COLO668 (cell line): ENCODE data around the gene SYNE3.
A peak's percentile ranks its signal among the peaks of the same experiment; 100 is the strongest.
"Not testable (repeated sequence)": the region's sequence is repeated elsewhere in the genome, so short reads cannot be mapped to it uniquely, and the experiment has no call there.

Experiments used
- DNase-seq: peaks from one replicate; lab custom pipeline; 2025; ENCODE audit not compliant: unreplicated experiment; lab: John Stamatoyannopoulos, UW

The SYNE3 gene

DNA sequence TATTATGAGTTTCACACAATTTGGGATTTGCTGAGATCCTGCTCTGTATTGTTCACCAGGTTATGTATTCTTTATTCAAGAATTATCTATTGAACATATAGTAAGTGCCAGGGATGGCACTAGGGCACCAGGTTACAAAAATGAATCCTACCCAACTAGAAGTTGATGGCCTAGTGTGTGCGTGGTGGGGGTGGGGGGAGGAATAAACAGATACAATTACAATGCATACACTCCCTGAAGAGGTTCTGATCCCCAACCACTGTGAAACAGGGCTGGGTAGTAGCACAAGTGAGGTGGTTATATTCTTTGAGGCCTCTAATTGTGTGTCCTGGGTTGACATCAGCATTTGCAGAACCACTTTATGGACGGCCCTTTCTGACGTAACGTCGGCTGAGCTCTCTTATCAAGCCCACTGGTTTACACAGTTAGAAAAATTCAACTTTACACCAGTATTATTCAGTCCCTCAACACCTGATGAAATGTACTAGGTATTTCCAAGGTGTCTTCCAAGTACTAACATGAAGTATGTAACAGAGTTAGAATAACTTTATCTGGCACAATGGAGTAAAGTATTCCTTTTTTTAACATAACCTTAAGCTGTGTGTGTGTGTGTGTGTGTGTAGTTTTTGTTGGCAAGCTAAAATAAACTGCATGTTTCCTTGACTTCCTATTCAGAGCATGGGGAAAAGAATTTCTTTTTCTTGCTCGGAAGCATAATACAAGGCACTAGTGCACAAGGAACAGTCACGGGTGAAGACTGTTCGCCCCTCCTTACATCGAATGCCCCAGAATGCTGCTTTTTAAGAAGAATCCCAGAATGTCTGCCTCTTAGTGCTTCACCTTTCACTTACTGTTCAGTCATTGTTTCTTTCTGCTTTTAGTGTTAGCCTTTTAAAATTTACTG is 10.3 kb upstream of the SYNE3 start:
- peak; percentile 34 for DNase-seq

DNA sequence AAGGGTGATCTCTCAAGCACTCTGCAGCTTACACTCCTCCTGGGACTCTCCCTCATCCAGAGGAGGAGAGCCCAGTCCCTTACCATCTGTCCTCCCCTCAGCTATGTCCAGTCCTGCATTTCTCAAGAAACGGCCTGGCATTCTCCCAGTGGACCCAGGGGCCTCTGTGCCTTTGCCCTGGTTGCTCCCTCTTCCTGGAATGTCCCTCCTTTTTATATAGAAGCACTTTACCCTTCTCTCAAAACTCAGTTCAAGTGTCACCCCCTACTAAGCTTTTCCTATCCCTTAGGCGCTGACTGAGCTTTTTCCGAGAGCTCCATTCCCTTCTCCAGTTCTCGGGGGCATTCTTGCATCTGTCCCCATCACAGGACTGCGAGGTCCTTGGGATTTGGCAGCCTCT is 9.5 kb upstream of the SYNE3 start:
- DNase-seq: no peak

DNA sequence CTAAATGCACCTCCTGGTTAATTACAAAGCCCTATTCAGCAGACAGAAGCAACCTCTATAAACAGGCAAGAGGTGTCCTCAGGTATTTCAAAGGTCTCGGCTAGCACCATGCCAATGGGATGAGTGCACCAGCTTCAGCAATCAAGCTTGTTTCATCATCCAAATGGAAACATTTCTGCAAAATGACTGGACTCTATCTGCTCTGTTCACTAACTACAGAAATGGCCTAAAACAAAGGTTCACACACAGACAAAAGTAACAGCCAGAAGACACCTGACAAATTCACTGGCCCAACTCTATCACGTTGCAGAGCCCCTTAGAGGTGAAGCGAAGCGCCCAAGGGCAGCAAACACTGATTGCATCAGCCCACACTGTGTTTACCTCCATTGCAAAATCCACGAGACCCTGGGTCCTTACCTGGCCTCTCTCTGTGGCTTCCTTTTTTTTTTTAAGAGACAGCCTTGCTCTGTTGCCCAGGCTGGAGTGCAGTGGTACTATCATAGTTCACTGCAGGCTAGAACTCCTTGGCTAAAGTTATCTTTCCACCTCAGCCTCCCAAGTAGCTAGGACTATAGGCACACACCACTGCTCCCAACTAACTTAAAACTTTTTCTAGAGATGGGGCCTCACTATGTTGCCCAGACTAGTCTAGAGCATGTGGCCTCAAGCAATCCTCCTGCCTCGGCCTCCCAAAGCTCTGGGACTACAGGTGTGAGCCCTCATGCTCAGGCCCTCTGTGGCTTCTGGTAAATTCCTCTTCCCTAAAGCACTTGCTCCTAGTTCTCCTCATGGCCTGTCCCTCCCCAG is 8.5 kb upstream of the SYNE3 start:
- no peak for DNase-seq

DNA sequence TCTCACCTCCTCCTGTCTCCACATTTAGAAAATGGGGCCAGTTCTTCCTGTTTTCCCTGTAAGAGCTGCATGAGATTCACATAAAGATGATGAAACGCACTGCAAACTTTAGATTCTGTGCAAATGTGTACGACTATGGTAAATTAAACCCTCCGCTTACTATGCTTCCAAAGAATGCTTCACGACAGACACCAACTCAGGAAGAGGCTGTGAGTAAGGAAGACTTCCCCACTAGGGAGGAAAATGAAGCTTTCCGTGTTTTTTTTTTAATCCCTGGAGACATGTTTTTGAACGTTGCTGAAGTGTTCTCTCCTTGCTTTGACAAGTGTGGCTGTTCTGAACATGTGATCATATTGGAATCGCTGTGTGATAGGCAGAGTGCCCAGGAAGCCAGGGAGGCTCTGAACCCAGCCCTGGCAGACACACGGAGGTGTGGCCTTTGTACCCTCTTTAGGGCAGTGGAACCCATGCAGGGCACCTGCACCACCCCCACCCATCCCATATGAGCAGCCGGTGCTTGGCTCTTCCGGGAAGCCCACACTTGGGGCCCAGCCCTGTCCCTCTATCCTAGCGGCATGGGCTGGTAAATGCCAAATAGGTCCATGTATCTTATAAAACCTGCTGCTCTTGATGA is 7.5 kb upstream of the SYNE3 start:
- DNase-seq: peak; percentile 51

DNA sequence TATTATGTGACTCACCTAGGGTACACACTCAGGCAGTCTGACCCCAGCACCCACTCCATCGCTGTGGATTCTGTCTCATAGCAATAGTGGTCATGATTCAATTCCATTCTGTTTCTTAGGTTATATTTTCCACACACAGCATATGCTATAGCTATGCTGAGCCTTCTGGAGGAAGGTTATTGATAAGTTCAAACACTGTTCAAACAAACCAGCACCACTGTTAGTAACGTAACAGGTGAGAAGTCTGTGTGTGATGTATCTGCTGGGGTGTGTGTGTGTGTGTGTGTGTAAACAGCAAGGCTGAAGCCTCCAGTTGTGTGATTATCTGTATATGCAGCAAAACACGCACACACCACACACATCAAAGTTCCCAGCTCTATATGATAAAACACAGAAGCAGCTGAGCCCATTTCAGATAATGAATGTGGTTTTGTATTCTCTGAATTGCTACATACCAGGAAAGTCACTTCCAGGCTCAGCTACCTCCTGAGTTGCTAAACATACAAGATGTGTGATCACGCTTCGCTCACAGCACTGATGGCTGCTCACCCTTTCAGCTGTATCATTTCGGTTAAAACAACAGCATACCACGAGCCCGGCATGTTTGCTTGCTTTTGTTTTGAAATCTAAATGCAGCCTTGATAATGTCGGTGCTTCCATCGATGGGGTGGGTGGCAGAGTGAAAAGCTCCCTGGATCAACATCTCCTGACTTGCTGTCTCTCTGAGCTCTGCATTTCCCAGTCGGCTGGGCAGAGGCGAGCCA is 6.8 kb upstream of the SYNE3 start:
- DNase-seq: peak; percentile 39

DNA sequence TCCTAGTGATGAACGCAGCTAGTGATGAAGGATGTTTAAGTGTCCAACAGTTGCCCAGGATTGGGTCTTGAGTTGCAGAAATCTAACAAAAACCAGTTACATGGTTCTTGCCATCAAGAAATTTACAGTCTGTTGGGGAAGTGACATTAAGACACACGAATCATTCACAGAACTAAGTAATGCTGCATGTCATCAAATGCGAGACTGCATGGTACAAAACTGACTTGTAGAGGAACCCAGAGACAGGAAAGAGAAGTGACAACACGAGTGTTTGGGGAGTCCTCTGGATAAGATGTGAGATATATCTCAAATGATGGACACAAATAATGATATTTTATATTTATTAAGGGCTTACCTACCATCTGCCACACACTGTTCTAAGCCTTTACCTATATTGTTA is 6.1 kb upstream of the SYNE3 start:
- no peak for DNase-seq

DNA sequence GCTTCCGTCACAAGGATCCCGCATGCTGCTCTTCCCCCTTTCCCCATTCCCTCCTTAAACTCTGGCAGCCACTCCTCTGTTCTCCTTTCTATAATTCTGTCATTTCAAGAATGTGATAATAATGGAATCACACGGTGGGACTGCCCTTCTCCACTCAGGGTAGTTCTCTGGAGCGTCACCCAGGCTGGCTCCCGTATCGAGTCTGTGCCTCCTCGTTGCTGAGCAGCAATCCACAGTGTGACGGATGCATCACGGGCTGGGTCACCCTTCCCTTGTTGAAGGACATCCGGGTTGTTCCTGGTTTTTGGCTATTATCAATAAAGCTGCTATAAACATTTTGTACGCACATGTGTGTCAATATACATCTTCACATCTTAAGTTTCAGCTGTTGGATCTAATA is 5.7 kb upstream of the SYNE3 start:
- no peak for DNase-seq

DNA sequence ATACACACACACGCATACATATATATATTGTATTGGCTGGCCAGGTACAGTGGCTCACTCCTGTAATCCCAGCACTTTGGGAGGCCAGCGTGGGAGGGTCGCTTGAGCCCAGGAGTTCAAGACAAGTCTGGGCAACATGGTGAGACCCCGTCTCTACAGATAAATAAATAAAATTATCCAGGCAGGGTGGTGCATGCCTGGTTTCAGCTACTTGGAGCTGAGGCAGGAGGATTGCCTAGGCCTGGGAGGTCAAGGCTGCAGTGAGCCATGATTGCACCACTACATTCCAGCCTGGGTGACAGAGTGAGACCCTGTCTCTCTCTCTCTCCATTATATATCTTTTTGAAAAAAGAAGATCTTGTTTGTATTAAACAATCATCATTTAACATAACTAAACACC is 4.6 kb upstream of the SYNE3 start:
- DNase-seq: no peak

DNA sequence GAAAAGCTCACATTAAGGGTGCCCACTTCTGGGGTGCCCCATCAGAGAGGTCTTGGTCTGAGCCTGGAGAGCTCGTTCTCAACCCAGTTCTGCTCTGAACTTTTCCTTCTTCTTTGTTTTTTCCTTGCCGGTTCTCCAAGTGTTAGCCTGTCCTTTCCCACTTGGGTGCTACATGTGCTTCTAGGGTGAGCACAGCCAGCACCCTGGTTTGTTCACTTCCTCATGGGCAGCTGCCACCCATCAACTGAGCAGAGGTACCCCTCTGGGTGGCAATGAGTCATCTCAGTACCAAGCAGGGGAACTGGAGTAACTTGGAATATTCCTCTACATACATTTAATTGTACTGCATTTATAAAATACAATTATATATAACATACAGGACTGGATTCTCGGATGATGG is 3.9 kb upstream of the SYNE3 start:
- DNase-seq: no peak

DNA sequence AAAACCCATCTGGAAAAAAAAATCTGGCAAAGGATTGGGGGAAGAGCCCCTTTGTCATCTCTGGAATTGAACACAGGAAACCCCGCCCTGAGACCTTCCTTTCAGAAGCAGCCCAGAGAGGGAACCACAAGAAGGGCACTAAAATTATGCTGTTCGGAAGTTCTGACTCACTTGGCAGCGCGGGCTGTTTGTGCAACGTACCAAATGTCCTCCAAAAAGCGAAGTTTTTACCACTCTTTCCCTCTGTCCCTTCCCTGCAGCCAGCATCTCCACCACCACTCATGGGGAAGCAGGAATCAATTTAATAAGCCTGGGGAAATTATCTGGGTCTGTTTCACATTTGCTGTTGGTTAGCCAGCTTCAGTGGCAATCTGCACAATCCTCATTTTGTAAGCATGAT is 3.2 kb upstream of the SYNE3 start:
- no peak for DNase-seq

DNA sequence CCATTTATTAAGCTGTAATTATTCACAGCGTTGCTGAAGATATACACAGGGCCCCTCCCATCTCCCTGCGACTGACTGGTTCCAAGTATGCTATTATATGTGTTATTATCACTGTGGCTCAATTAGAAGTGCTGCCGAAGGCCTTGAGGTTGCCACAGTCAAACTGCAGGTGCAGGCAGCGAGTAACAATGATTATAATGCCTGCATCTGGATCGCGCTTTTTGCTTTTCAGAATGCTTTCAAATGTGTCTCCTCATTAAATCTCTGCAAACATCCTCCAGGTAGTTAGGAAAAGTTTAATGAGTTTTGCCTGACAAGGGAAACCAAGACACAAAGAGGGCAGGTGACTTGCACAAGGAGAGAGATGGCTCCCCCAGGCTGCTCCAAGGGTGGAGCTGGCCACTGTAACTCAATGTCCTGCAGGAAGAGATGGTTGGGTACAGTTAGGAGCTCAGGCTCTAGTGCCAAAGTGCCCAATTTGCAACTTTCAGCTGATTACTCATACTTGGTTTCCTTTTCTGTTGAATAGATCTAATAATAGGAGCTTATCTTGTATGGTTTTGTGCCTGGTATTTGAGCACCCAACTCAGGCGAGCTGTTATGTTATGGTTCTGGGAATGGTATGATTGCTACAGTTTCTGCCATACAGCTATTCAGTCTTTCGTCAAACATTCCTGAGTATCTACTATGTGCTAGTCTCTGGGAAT is 1.7 kb upstream of the SYNE3 start:
- DNase-seq: no peak

DNA sequence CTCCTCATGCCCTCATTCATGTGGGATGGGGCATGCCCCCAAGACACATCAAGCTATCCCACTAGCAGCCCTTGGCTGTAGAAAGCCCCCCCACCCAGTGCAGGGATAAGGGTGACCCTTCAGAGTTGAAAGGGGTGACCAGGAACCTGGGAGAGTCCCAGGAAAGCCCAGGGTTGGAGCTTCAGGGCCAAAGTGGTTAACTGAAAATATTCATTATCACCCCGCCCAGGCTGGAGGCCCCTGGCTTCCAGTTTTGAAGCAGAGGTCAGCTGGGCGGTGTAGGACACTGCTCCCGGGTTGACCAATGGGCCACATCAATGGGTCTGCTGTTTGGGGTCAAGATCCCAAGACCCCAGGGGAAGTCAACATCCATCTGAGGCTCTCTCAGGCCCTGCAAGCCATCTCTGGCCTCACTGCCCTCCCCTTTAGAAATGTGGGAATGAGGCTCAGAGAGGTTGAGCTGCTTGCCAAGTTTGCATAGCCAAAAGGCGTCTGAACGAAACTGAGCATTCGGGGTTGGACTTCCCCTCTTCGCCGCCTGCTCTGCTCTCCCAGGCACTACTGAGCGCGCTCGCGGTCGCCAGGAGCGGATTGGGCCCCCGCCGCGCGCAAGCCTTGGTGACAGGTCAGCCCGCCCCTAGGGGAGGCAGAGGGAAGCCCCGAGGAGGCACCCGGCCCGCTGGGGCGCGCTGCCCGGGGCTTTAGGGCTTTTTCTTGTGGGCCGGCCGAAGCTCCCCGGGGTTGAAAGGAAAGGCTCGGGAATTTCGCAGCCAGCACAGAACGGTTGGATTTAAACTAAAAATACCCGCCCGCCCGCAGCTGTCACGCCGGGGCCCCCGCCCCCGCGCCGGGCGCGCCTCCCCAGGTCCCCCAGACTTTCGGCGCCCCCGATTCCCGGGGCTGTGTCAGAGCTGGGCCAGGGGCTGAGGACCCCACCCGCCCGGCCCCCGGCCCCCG is 576 bp downstream of the SYNE3 start:
- DNase-seq: peak; percentile 90

DNA sequence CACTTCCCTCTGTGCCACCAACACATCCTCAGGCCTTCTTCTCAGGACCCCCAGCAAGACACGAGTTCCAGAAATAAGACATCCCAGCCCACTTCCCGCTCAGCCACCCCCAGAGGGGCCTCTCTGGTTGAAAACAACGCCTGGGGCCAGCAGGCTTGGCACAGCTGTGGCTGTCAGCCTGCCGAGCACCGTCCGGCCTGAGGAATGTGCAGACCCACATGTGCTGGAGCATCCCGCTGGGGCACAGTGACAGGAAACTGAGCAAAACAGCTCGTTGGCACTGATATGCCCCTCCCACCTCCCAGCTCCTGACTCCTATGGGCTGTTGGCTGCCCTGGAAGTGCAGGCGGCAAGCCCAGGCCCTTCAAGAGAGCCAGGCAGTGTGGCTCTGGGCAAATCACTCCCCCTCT is 1.4 kb downstream of the SYNE3 start:
- DNase-seq: peak; percentile 84

DNA sequence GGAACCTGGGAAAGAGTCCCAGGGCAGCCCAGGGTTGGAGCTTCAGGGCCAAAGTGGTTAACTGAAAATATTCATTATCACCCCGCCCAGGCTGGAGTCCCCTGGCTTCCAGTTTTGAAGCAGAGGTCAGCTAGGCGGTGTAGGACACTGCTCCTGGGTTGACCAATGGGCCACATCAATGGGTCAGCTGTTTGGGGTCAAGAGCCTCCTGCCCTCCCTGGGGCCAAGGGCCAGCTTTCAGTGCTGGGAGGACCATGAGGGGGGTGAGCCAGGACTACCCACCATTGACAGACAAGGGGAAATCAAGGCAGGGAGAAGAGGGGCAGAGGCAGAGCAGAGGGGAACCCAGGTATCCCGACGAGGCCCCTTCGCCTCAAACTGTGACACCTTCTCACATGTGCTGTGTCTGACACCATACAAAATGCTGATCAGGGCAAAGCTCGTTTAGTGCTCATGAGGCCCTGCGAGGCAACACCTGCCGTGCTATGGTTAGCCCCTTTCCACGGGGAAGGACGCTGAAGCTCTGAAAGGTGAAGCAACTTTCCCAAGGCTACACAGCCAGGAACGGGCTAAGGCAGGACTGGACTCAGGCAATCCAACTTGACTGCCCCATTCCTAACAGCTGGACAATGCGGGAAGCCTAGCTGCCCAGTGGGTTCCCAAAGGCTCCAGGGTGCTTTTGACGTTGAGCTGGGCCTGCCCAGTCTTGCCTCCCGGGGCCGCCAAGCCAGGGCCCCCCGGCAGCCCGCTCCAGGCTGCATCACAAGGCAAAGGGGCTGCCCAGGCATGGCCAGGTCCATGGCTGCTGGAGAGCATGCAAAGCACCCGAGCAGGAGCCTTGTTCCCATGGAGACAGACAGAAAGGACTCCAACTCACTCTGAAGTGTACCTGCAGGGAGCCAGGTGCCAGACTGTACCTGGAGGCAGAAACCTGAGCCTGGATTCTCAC is 2.0 kb downstream of the SYNE3 start:
- peak; percentile 88 for DNase-seq

DNA sequence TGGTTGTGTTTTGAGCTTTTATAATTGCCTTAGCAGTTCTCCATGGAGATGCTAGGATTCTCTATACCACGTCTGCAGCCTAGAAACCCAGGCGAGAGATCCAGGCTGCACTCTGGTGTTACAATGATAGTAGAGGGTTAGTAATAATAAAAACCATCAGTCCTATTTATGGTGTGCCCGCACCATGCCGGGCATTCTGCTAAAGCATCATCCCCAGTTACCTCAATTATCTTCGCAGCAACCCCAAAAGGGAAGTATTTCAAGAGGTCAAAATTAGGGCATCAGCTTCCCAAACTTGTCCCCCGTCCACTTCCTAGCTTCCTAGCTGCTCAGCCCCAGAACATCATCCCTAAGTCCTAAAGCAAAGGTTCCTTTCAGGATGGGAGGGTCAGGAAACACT is 3.2 kb downstream of the SYNE3 start:
- no peak for DNase-seq

DNA sequence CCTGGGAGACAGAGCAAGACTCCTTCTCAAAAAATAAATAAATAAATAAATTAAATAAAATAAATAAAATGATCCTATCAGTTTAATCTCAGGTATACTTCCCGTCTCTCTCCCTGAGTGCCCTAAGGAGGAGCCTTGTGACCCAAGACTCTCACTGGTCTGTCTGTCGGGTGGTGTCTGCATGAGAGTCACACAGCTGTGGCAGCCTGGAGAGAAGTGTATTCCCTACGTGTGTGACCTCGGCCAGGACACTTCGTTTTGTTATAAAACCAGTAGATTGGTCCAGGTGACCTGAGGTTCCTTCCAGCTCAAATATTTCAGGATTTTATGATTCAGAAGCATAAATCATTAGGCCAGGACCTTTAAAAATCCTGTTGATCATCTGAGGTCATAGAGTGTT is 4.8 kb downstream of the SYNE3 start:
- no peak for DNase-seq

DNA sequence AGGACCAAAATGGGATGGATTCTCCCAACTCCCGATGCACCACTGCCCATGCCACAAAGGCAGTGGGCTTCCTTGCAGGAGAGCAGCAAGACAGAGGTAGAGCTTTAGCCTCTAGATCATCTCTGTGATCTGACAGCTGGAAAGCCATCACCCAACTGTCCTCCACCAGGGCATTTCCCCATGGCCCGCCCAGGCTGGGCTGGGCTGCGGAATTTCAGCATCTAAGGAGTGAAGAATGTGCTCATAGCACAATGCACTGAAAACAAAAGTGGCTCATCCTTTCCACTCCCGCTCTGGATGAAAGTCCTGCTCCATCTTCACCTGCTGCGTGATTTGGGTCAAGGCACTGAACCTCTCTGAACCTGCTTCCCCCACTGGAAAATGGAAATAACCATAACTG is 5.6 kb downstream of the SYNE3 start:
- no peak for DNase-seq

DNA sequence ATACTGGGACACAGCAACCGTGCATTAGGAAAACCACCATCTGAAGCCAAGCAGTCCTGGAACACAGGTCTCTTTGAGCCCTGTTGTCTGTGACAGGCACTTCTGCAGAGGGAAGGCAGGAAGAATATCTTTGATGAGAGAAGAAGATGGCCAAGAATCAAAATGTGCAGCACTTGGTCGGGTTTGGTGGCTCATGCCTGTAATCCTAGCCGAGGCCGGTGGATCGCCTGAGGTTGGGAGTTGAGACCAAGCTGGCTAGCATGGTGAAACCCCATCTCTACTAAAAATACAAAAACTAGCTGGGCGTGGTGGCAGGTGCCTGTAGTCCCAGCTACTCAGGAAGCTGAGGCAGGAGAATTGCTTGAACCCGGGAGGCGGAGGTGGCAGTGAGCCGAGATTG is 6.1 kb downstream of the SYNE3 start:
- DNase-seq: not testable (repeated sequence)
